ENCODE data around the gene CREB3L1. TPM values are rescaled to one million over a fixed set of nuclear protein-coding genes. Genes with fewer than 3 reads are reported as not detected.
A peak's percentile ranks its signal among the peaks of the same experiment; 100 is the strongest.
"Not testable (repeated sequence)": the region's sequence is repeated elsewhere in the genome, so short reads cannot be mapped to it uniquely, and the experiment has no call there.

Gene CREB3L1
- polyA plus RNA-seq, 1 donor = 38.3 TPM

DNA sequence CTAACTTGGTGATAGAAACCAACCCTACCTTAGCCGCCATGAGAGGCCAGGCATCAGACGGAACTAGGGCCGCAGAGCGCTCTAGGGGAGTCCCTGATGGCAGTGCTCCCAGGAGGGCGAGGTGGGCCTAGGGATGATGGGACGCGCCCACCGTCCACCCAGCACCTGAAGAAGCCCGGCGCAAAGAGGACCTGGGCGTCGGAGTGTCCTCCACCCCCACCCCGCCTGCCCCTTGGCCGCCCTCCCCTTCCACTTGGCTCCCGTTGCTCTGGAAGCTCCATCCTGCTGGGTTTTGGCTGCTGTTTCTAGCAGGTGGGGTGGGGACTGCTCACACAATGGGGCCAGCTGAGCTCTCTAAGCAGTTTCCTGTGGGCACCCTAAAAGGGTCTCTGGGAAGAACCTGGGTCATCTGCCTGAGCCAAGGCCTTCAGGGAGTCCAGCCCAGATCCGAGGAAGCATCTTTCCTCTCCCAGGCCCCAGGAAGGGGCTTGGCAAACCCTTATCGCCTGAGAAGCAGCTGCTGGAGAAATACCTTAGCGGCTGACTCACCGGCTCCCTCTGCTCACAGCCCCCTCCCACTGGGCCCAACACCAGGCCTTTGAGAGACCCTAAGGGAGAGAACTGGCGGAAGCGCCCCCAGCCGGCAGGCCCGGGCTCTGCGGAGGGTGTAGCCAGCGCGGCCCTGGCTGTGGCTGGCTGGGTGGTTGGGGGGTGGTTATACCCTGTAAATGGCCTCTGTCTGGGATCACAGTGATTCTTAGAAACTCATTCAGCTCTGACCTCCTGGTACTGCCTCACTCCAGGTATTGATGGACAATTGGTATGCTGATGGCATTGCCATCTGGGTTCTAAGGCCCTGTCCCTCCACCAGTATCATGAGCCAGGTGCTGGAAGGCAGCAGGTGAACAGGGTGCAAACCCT, 19.3 kb downstream of the CREB3L1 start:
- DNase-seq = peak; percentile 73

GRCh38 chr11:46298699-46299433, 21.4 kb downstream of the CREB3L1 start:
- DNase-seq = no peak

- no peak for DNase-seq
Measured at GRCh38 chr11:46299451-46299961, 22.0 kb downstream of the CREB3L1 start.

GRCh38 chr11:46300270-46300669, 22.8 kb downstream of the CREB3L1 start:
- no peak for DNase-seq

DNA sequence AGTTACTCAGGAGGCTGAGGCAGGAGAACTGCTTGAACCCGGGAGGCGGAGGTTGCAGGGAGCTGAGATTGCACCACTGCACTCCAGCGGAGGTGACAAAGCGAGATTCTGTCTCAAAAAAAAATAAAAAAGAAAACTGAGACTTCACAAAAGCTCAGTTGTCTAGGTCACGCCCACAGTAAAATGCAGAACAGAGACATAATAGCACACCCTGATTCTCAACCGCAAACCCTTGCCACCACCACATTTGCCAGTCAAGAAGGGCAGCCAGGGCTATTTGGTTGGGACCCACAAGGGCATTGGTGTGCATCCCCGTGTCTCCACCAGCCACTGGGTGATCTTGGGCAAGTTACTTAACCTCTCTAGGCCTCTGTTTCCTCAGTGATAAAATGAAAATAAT, 25.4 kb downstream of the CREB3L1 start:
- DNase-seq = no peak

DNA sequence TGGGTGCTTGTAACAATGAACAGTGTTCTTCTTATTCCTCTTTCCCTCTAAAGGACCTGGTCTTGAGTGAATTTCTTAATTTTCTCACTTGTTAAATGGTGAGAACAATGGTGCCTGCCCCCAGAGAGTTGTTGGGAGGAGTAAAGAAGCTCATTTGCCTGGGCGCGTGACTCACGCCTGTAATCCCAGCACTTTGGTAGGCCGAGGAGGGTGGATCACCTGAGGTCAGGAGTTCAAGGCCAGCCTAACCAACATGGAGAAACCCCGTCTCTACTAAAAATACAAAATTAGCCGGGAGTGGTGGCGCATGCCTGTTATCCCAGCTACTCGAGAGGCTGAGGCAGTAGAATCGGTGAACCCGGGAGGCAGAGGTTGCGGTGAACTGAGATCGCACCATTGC, 26.6 kb downstream of the CREB3L1 start:
- DNase-seq = not testable (repeated sequence)

GRCh38 chr11:46304605-46305179, 27.2 kb downstream of the CREB3L1 start:
- DNase-seq = no peak

GRCh38 chr11:46305295-46305694, 27.8 kb downstream of the CREB3L1 start:
- DNase-seq = no peak

- DNase-seq = no peak
Measured at GRCh38 chr11:46306296-46306853, 28.9 kb downstream of the CREB3L1 start.

GRCh38 chr11:46307369-46307768, 29.9 kb downstream of the CREB3L1 start:
- no peak for DNase-seq

DNA sequence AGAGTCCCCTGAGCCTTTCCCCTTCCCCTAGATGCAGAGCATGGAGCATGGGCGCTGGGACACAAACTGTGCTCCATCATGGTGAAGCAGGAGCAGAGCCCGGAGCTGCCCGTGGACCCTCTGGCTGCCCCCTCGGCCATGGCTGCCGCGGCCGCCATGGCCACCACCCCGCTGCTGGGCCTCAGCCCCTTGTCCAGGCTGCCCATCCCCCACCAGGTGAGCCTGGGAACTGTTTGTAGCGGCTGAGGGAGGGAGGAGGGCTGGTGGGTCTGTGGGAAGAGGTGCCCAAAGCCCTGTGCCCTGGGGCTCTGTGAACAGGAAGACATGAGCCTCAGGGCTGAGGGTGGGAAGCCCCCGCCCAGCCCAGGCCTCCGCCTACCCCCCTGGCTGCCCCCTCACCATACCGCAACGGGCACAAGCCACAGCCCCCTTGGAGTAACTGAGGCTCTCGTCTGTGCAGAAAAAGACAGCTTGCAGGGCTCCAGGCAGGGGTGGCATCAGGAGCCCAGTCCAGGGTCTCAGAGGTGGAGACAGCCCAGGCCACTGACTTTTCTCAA, 30.4 kb downstream of the CREB3L1 start:
- no peak for DNase-seq

GRCh38 chr11:46308631-46309419, 31.4 kb downstream of the CREB3L1 start:
- DNase-seq = peak; percentile 71

GRCh38 chr11:46309814-46310259, 32.4 kb downstream of the CREB3L1 start:
- no peak for DNase-seq

- DNase-seq = peak; percentile 67
Measured at GRCh38 chr11:46315033-46315738, 37.7 kb downstream of the CREB3L1 start.

DNA sequence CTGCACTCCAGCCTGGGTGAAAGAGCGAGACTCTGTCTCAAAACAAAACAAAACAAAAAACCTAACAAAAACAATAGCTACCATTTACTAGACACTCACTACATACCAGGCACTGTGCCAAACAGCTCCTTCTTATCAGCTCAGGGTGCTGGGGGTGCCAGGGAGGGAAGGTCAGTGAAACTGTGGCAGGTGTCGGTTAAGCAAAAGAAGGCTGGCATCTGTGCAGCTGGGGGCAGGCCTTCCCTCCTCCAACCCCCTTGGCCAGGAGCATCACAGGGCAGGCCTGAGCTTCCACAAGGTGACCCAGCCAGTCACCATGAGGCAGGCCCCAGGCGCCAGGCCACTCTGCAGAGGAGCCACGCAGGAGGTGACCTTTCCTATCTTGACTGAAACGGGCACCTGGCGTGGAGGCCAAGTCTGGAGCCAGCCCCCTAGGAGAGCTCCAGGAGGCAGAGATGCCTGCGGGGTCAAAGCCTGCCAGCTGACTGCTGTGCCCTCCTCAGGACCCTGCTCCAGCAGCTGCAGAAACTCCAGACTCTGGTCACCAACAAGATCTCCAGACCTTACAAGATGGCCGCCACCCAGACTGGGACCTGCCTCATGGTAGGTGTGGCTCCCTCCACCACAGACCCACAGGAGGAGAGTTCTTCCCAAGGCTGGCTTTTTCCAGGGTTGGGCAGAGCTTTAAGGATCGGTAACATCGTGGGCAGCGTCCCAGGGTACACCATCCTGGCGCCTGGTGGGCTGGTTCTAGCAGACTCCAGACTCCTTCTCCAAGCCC, 38.5 kb downstream of the CREB3L1 start:
- DNase-seq = no peak

DNA sequence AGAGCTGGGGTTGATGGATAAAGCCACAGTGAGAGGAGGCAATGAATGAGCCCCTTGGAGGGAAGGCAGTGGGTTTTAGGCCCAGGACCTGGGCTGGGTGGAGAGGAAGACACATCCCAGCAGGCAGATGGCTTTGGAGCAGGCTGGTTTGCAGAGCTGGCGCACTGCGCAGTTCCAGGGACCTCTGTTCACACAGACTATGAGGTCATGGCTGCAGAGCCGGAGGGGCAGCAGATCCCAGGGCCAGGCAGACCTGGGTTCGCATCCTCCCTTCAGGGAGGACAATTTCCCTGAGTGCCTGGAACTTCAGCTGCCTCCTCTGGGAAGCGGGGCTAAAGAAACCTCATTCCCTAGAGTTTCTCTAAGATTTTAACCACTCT, 41.6 kb downstream of the CREB3L1 start:
- no peak for DNase-seq

- no peak for DNase-seq
Measured at GRCh38 chr11:46321757-46322156, 44.3 kb downstream of the CREB3L1 start.

GRCh38 chr11:46322759-46323158, 45.3 kb downstream of the CREB3L1 start:
- DNase-seq = no peak

DNA sequence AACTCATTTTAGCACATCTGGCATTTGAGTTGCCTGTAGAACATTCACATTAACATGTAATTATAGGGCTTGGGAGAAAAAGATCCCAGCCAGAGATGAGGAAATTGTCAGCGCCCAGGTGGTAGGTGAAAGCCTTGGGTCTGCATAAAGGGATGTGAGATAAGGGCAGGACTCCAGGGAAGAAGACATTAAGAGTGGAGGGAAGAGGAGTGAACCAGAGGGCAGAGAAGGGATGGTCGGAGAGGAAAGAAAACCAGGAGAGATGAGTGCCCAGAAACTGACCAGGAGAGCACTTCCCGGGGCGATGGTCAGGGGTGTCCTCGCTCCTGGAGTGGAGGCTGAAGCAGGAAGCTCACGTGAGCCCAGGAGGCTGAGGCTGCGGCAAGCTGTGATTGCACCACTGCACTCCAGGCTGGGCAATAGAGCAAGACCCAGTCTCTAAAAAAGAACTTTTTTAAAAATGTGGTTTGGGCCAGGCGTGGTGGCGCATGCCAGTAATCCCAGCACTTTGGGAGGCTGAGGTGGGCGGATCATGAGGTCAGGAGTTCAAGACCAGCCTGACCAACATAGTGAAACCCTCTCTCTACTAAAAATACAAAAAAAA, 49.5 kb downstream of the CREB3L1 start:
- no peak for DNase-seq

- no peak for DNase-seq
Measured at GRCh38 chr11:46327829-46328228, 50.4 kb downstream of the CREB3L1 start.
